Pancreas (tissue), 10 donors: ENCODE measurements around the gene PLPP1. TPM values are rescaled to one million over a fixed set of nuclear protein-coding genes. Genes with fewer than 3 reads are reported as not detected.
A peak's percentile ranks its signal among the peaks of the same experiment; 100 is the strongest.

ENCODE experiments used
- ATAC-seq, 4 donors: fragments of 200-7000 bp; cut with Tn5 transposase; one replicate each; pipeline versions ENCODE4 v1.8.0 to v1.9.1; 2020; ENCODE audit warnings: mild to moderate bottlenecking in 4 of 4, moderate library complexity in 4 of 4
- DNase-seq, 6 donors: peaks; one replicate each; pipeline ENCODE4 v3.0.0-alpha.2; 2020
- FAIRE-seq: peaks from 2 replicates; lab custom pipeline; 2012; peaks lifted over from hg19 to GRCh38; lab: Jason Lieb, UNC
- H3K27ac ChIP-seq, 4 donors: fragments of 200-600 bp; sonication (generic); 1 replicate in 3 of 4; 2 replicates in 1 of 4; pipeline versions ENCODE4 v1.5.0 to v1.8.0; 2020
- H3K27me3 ChIP-seq, 4 donors: fragments of 200-600 bp; one replicate each; pipeline ENCODE4 v1.8.0; 2021
- H3K36me3 ChIP-seq, 3 donors: fragments of 200-600 bp; sonication (generic) in 1 of 3; one replicate each; pipeline versions ENCODE4 v1.5.0 to v1.8.0; 2020 to 2021
- H3K4me1 ChIP-seq, 3 donors: fragments of 200-600 bp; one replicate each; pipeline ENCODE4 v1.8.0; 2021
- H3K4me3 ChIP-seq, 4 donors: fragments of 200-600 bp; sonication (generic) in 2 of 4; one replicate each; pipeline versions ENCODE4 v1.5.0 to v1.8.0; 2020 to 2021
- H3K9me3 ChIP-seq, 4 donors: fragments of 200-600 bp; one replicate each; pipeline ENCODE4 v1.8.0; 2021
- CTCF ChIP-seq, 4 donors: fragments of 200-600 bp; sonication (generic) in 3 of 4; IDR thresholded peaks; one replicate each; pipeline versions ENCODE4 v1.5.0 to v1.8.0; 2021; ENCODE audit warnings: antibody characterized with exemption in 4 of 4
- WGBS, 2 donors: extraction: QIAGEN DNeasy Blood & Tissue Kit; methylation state at CpG; one replicate each; pipeline ENCODE4 v1.1.7; 2013; 5-methylcytosine and 5-hydroxymethylcytosine counted together
- intact Hi-C, 3 donors: fragments of 100-400 bp; cut with DNase I; formaldehyde crosslinking; loops; one replicate each; pipeline versions ENCODE4 v1.11.1 to v1.14.2; 2022
- polyA plus RNA-seq, 2 donors: library from polyadenylated mRNA; stranded (reverse); fragments of 200-250 nt; gene quantifications; one replicate each; pipeline ENCODE4 v1.2.3, GENCODE V29; 2013
- total RNA-seq, 6 donors: library from RNA; stranded (reverse); fragmentation: NEBNext Ultra II Directional in 4 of 6; extraction: Animal tissue kit (Norgen Biotek cat#: 25700) in 4 of 6; gene quantifications; one replicate each; pipeline versions ENCODE4 v1.2.1 to v1.2.4, GENCODE V29; 2021 to 2023
- donor health status: healthy with polysubstance abuse.
- donor health status: DM: no; HTN: no; CAD: no; lungs with moderate emphysema.
- donor health status: DM: no; HTN: no; CAD: no.
- donor health status: control.
- donor health status: control.
- donor health status: Bipolar disorder and iron deficiency.
- donor health status: DM: yes; HTN: yes; CAD: no.
- donor health status: DM: no; HTN: no; CAD: no.
- donor health status: DM: no; HTN: no; CAD: no.
- donor health status: DM: yes; HTN: yes; CAD: no.

PLPP1 gene
- total and polyA plus RNA-seq, 8 donors, result 11.5 to 34.9 (median 20.6) TPM

GRCh38 chr5:55502759-55503158, 32.0 kb downstream of the PLPP1 start:
- ATAC-seq (no peak), DNase-seq (no peak), FAIRE-seq (no peak)
- H3K36me3 ChIP-seq, result no peaks in the 10 kb centered on the region
- TF ChIP-seq CTCF (IDR thresholded peaks at IDR 0.05), result no peak
- H3K9me3 ChIP-seq, result no peaks in the 10 kb centered on the region
- peak overlapping the region in 1 of 4 donors; percentile 9 for H3K27ac ChIP-seq
- 78 to 84% methylated on average over 3 of the region's 3 CpGs for whole genome bisulfite sequencing, 2 donors
- no peaks in the 10 kb centered on the region for H3K27me3 ChIP-seq
- intact Hi-C loops, result no loop called here
- H3K4me1 ChIP-seq, result peaks cover 0 to 29% (median 22%) of the 10 kb centered on the region in 3 donors
- no peak overlapping the region for H3K4me3 ChIP-seq

- Histone ChIP-seq H3K4me1 (peaks cover 0 to 19% (median 12%) of the 10 kb centered on the region in 3 donors), H3K27me3 (no peaks in the 10 kb centered on the region), H3K27ac (no peak overlapping the region), H3K9me3 (no peaks in the 10 kb centered on the region), H3K4me3 (no peak overlapping the region), H3K36me3 (no peaks in the 10 kb centered on the region)
- WGBS, 2 donors, result 24 to 43% methylated on average over 2 of the region's 2 CpGs
- no peak for TF ChIP-seq CTCF (IDR thresholded peaks at IDR 0.05)
- FAIRE-seq (no peak), ATAC-seq (peak in 3 of 4 donors; percentile 39 to 73 (median 55)), DNase-seq (no peak)
- intact Hi-C loops, result no loop called here
These were observed 36.3 kb downstream of the PLPP1 start for GRCh38 chr5:55498457-55498856.

GRCh38 chr5:55497712-55498111, 37.1 kb downstream of the PLPP1 start:
- ATAC-seq (peak; percentile 18 to 44 (median 32)), FAIRE-seq (no peak), DNase-seq (no peak)
- no peak for TF ChIP-seq CTCF (IDR thresholded peaks at IDR 0.05)
- H3K9me3 ChIP-seq, result no peaks in the 10 kb centered on the region
- H3K27ac ChIP-seq, result no peak overlapping the region
- H3K4me1 ChIP-seq, result peaks cover 1 to 19% (median 12%) of the 10 kb centered on the region in 3 donors
- intact Hi-C loops, result no loop called here
- H3K4me3 ChIP-seq, result no peak overlapping the region
- no peaks in the 10 kb centered on the region for H3K27me3 ChIP-seq
- H3K36me3 ChIP-seq, result no peaks in the 10 kb centered on the region

GRCh38 chr5:55495216-55495615, 39.5 kb downstream of the PLPP1 start:
- no peaks in the 10 kb centered on the region for H3K9me3 ChIP-seq
- FAIRE-seq (no peak), DNase-seq (no peak), ATAC-seq (no peak)
- intact Hi-C loops, result no loop called here
- WGBS, 2 donors, result 94 to 100% methylated on average over 1 of the region's 1 CpG
- H3K27ac ChIP-seq, result no peak overlapping the region
- no peak for TF ChIP-seq CTCF (IDR thresholded peaks at IDR 0.05)
- no peak overlapping the region for H3K4me3 ChIP-seq
- peaks cover 5 to 30% (median 22%) of the 10 kb centered on the region in 3 donors for H3K4me1 ChIP-seq
- no peaks in the 10 kb centered on the region for H3K36me3 ChIP-seq
- H3K27me3 ChIP-seq, result no peaks in the 10 kb centered on the region

- WGBS, 2 donors, result 33 to 44% methylated on average over 2 of the region's 2 CpGs
- Histone ChIP-seq H3K27me3 (no peaks in the 10 kb centered on the region), H3K36me3 (no peaks in the 10 kb centered on the region), H3K27ac (no peak overlapping the region), H3K9me3 (no peaks in the 10 kb centered on the region), H3K4me3 (no peak overlapping the region), H3K4me1 (peaks cover 5 to 12% (median 9%) of the 10 kb centered on the region in 3 donors)
- intact Hi-C loops, result no loop called here
- no peak for TF ChIP-seq CTCF (IDR thresholded peaks at IDR 0.05)
- no peak for FAIRE-seq
- DNase-seq, result no peak
- ATAC-seq, result peak in 3 of 4 donors; percentile 21 to 62 (median 40)
These were observed 42.3 kb downstream of the PLPP1 start for GRCh38 chr5:55492449-55492848.
